ENCODE data around the gene IMP3.
A peak's percentile ranks its signal among the peaks of the same experiment; 100 is the strongest.
"Not testable (repeated sequence)": the region's sequence is repeated elsewhere in the genome, so short reads cannot be mapped to it uniquely, and the experiment has no call there.

The IMP3 gene

GRCh38 chr15:75649848-75650247 is 9.8 kb upstream of the IMP3 start:
- DNase-seq: no peak

GRCh38 chr15:75649045-75649761 is 9.2 kb upstream of the IMP3 start:
- DNase-seq: no peak

- DNase-seq: no peak
These were observed 8.4 kb upstream of the IMP3 start for GRCh38 chr15:75648156-75649000.

GRCh38 chr15:75647370-75648155 is 7.5 kb upstream of the IMP3 start, which contains the start of gene SNX33:
TSS of gene SNX33 (plus strand) at chr15:75647912. CDS start at chr15:75649103, 1,191 bp downstream.
- no peak for DNase-seq

GRCh38 chr15:75646944-75647364 is 6.9 kb upstream of the IMP3 start:
- DNase-seq: no peak

GRCh38 chr15:75646112-75646943 is 6.3 kb upstream of the IMP3 start:
- DNase-seq: no peak

- no peak for DNase-seq
These were observed 4.4 kb upstream of the IMP3 start for GRCh38 chr15:75644376-75644775.

GRCh38 chr15:75641603-75642002 is 1.6 kb upstream of the IMP3 start:
- DNase-seq: no peak

- no peak for DNase-seq
These were observed 1.1 kb upstream of the IMP3 start for GRCh38 chr15:75641179-75641503.

GRCh38 chr15:75640483-75641178 is 607 bp upstream of the IMP3 start:
- peak; percentile 76 for DNase-seq

GRCh38 chr15:75639191-75639708 is 774 bp downstream of the IMP3 start:
- no peak for DNase-seq

- DNase-seq: no peak
These were observed 2.6 kb downstream of the IMP3 start for GRCh38 chr15:75637245-75638009.

- DNase-seq: no peak
These were observed 4.0 kb downstream of the IMP3 start for GRCh38 chr15:75636026-75636425.

- not testable (repeated sequence) for DNase-seq
These were observed 6.1 kb downstream of the IMP3 start for GRCh38 chr15:75633922-75634321.

GRCh38 chr15:75631935-75632334 is 8.1 kb downstream of the IMP3 start:
- DNase-seq: no peak

GRCh38 chr15:75625542-75626347 is 14.3 kb downstream of the IMP3 start, which contains the start of gene SNUPN:
TSS of gene SNUPN (minus strand) at chr15:75625725. CDS start at chr15:75621051, 4,674 bp downstream.
- peak; percentile 91 for DNase-seq

GRCh38 chr15:75622505-75622904 is 17.5 kb downstream of the IMP3 start:
- no peak for DNase-seq

GRCh38 chr15:75620841-75621391 is 19.1 kb downstream of the IMP3 start:
- DNase-seq: no peak

- no peak for DNase-seq
These were observed 19.8 kb downstream of the IMP3 start for GRCh38 chr15:75620058-75620820.
